Esophagus muscularis mucosa (tissue), 4 donors: ENCODE data around the gene ATP1A4. TPM values are rescaled to one million over a fixed set of nuclear protein-coding genes. Genes with fewer than 3 reads are reported as not detected.

Source experiments
- DNase-seq: peaks from one replicate; pipeline ENCODE4 v3.0.0-alpha.2; 2017; ENCODE audit errors: extremely low spot score
- H3K27ac ChIP-seq, 4 donors: fragments of 200-600 bp; sonication (generic); replicated peaks in 1 of 4; 1 replicate in 3 of 4; 2 replicates in 1 of 4; pipeline ENCODE4 v1.5.1; 2016 to 2019; ENCODE audit warnings: mild to moderate bottlenecking in 1 of 4
- H3K27me3 ChIP-seq, 4 donors: fragments of 200-600 bp; sonication (generic); one replicate each; pipeline versions ENCODE4 v1.5.1 to v1.6.0; 2016 to 2019
- H3K36me3 ChIP-seq, 4 donors: fragments of 200-600 bp; sonication (generic); one replicate each; pipeline ENCODE4 v1.5.1; 2016 to 2019
- H3K4me1 ChIP-seq, 4 donors: fragments of 200-600 bp; sonication (generic); one replicate each; pipeline ENCODE4 v1.5.1; 2016 to 2019
- H3K4me3 ChIP-seq, 4 donors: fragments of 200-600 bp; sonication (generic); 1 replicate in 2 of 4; 2 replicates in 2 of 4; pipeline ENCODE4 v1.5.1; 2016 to 2019; ENCODE audit warnings: mild to moderate bottlenecking in 4 of 4, moderate library complexity in 1 of 4
- H3K9me3 ChIP-seq, 4 donors: fragments of 200-600 bp; sonication (generic); 1 replicate in 3 of 4; 2 replicates in 1 of 4; pipeline ENCODE4 v1.5.1; 2016 to 2019
- CTCF ChIP-seq, 3 experiments: fragments of 200-600 bp in 2 of 3; fragments of 450-650 bp in 1 of 3; sonication (generic) in 2 of 3; IDR thresholded peaks; one replicate each; pipeline ENCODE4 v1.5.1; 2017 to 2019; ENCODE audit warnings: antibody characterized with exemption in 3 of 3, mild to moderate bottlenecking in 2 of 3, moderate library complexity in 1 of 3
- EP300 ChIP-seq: sonication (generic); formaldehyde crosslinking; IDR thresholded peaks from one replicate; pipeline ENCODE4 v1.6.1; 2017; ENCODE audit warnings: antibody characterized with exemption
- POLR2A ChIP-seq: fragments of 450-650 bp; IDR thresholded peaks from one replicate; pipeline ENCODE4 v1.6.1; 2017; ENCODE audit warnings: antibody characterized with exemption, moderate library complexity, mild to moderate bottlenecking, low read depth
- POLR2AphosphoS5 ChIP-seq, 2 donors: sonication (generic); formaldehyde crosslinking; IDR thresholded peaks; one replicate each; pipeline ENCODE4 v1.6.1; 2017; ENCODE audit warnings: antibody characterized with exemption in 2 of 2
- WGBS: methylation state at CpG from one replicate; pipeline ENCODE4 v1.1.5; 2018; 5-methylcytosine and 5-hydroxymethylcytosine counted together
- intact Hi-C: fragments of 100-400 bp; cut with DNase I; formaldehyde crosslinking; loops from one replicate; pipeline ENCODE4 v1.15.1; 2023
- total RNA-seq, 4 donors: library from RNA; depleted of rRNA; stranded (reverse); fragments of >200 nt; gene quantifications; one replicate each; pipeline versions ENCODE4 v1.1.0 to v1.2.1, GENCODE V29; 2016

ATP1A4 gene
- total RNA-seq, 4 donors from 2014 or later: 0.17 to 2.1 (median 0.98) TPM; not detected in 1

GRCh38 chr1:160154790-160155189 is 3.4 kb downstream of the ATP1A4 start:
- DNase-seq: no peak
- Histone ChIP-seq H3K4me1 (no peaks in the 10 kb centered on the region), H3K27ac (no peak overlapping the region), H3K4me3 (no peak overlapping the region), H3K27me3 (no peaks in the 10 kb centered on the region), H3K9me3 (no peaks in the 10 kb centered on the region), H3K36me3 (no peaks in the 10 kb centered on the region)
- TF ChIP-seq CTCF (IDR thresholded peaks at IDR 0.05): no peak
- no peak for TF ChIP-seq EP300
- TF ChIP-seq POLR2A: no peak
- no peak for TF ChIP-seq POLR2AphosphoS5 (IDR thresholded peaks at IDR 0.05)
- 78% methylated on average over 3 of the region's 3 CpGs for WGBS
- intact Hi-C loops: loop anchor here (5.0 kb wide), 1 partner anchor 42 kb away; no protein-coding TSS in a partner anchor

GRCh38 chr1:160156361-160156760 is 5.0 kb downstream of the ATP1A4 start:
- Histone ChIP-seq H3K4me1 (no peaks in the 10 kb centered on the region), H3K4me3 (no peak overlapping the region), H3K27me3 (no peaks in the 10 kb centered on the region), H3K9me3 (no peaks in the 10 kb centered on the region), H3K27ac (no peak overlapping the region), H3K36me3 (no peaks in the 10 kb centered on the region)
- intact Hi-C loops: no loop called here
- no peak for TF ChIP-seq CTCF (IDR thresholded peaks at IDR 0.05)
- TF ChIP-seq EP300: no peak
- no peak for TF ChIP-seq POLR2AphosphoS5 (IDR thresholded peaks at IDR 0.05)
- no peak for TF ChIP-seq POLR2A
- WGBS: 76% methylated on average over 5 of the region's 5 CpGs
- DNase-seq: no peak

GRCh38 chr1:160157174-160157573 is 5.8 kb downstream of the ATP1A4 start:
- DNase-seq: no peak
- intact Hi-C loops: no loop called here
- no peaks in the 10 kb centered on the region for H3K36me3 ChIP-seq
- H3K27me3 ChIP-seq: no peaks in the 10 kb centered on the region
- no peak overlapping the region for H3K27ac ChIP-seq
- WGBS: 80% methylated on average over 4 of the region's 4 CpGs
- H3K4me1 ChIP-seq: no peaks in the 10 kb centered on the region
- H3K9me3 ChIP-seq: no peaks in the 10 kb centered on the region
- no peak for TF ChIP-seq POLR2AphosphoS5 (IDR thresholded peaks at IDR 0.05)
- TF ChIP-seq EP300: no peak
- TF ChIP-seq CTCF (IDR thresholded peaks at IDR 0.05): no peak
- no peak for TF ChIP-seq POLR2A
- no peak overlapping the region for H3K4me3 ChIP-seq

- intact Hi-C loops: no loop called here
Measured at GRCh38 chr1:160158031-160158430, 6.6 kb downstream of the ATP1A4 start.

More at GRCh38 chr1:160158031-160158430, 6.6 kb downstream of the ATP1A4 start:
- TF ChIP-seq CTCF (IDR thresholded peaks at IDR 0.05) (no peak), POLR2A (no peak), POLR2AphosphoS5 (IDR thresholded peaks at IDR 0.05) (no peak), EP300 (no peak)
- no peak for DNase-seq
- 74% methylated on average over 3 of the region's 3 CpGs for WGBS
- H3K4me3 ChIP-seq: no peak overlapping the region
- H3K9me3 ChIP-seq: no peaks in the 10 kb centered on the region
- no peaks in the 10 kb centered on the region for H3K36me3 ChIP-seq
- no peaks in the 10 kb centered on the region for H3K4me1 ChIP-seq
- no peak overlapping the region for H3K27ac ChIP-seq
- H3K27me3 ChIP-seq: no peaks in the 10 kb centered on the region
